Stimulated activated naive CD4-positive, alpha-beta T cell treated with Interleukin-2 at 50 U/mL for 16 hours (primary cell): Measurements from ENCODE around the gene ENDOV.
A peak's percentile ranks its signal among the peaks of the same experiment; 100 is the strongest.

Experiments
- DNase-seq: peaks from one replicate; lab custom pipeline; 2025; lab: John Stamatoyannopoulos, UW

ENDOV gene

GRCh38 chr17:80468242-80468641, 53.3 kb downstream of the ENDOV start:
- no peak for DNase-seq

- no peak for DNase-seq
Measured at GRCh38 chr17:80468781-80469493, 54.0 kb downstream of the ENDOV start.

- DNase-seq, result no peak
Measured at GRCh38 chr17:80469667-80470066, 54.7 kb downstream of the ENDOV start.

- no peak for DNase-seq
Measured at GRCh38 chr17:80470603-80471002, 55.6 kb downstream of the ENDOV start.

GRCh38 chr17:80471922-80472321, 57.0 kb downstream of the ENDOV start:
- DNase-seq, result no peak

- no peak for DNase-seq
Measured at GRCh38 chr17:80472996-80473395, 58.0 kb downstream of the ENDOV start.

GRCh38 chr17:80473701-80474100, 58.7 kb downstream of the ENDOV start:
- no peak for DNase-seq

- DNase-seq, result no peak
Measured at GRCh38 chr17:80474231-80474960, 59.4 kb downstream of the ENDOV start.

GRCh38 chr17:80474961-80475909, 60.3 kb downstream of the ENDOV start:
- DNase-seq, result no peak

GRCh38 chr17:80475910-80476876, 61.2 kb downstream of the ENDOV start, which contains the start of gene NPTX1:
Gene NPTX1 (minus strand): TSS chr17:80476607. CDS start chr17:80476446, 161 bp downstream.
- DNase-seq, result no peak

GRCh38 chr17:80476877-80477646, 62.1 kb downstream of the ENDOV start:
- no peak for DNase-seq

- DNase-seq, result peak; percentile 9
Measured at GRCh38 chr17:80477647-80478478, 62.9 kb downstream of the ENDOV start.

GRCh38 chr17:80478487-80479245, 63.7 kb downstream of the ENDOV start:
- DNase-seq, result no peak

GRCh38 chr17:80479246-80479566, 64.2 kb downstream of the ENDOV start:
- no peak for DNase-seq

- DNase-seq, result no peak
Measured at GRCh38 chr17:80480248-80480647, 65.3 kb downstream of the ENDOV start.

GRCh38 chr17:80481284-80482057, 66.5 kb downstream of the ENDOV start:
- DNase-seq, result no peak

GRCh38 chr17:80482058-80482318, 67.0 kb downstream of the ENDOV start:
- no peak for DNase-seq

- no peak for DNase-seq
Measured at GRCh38 chr17:80482555-80483308, 67.8 kb downstream of the ENDOV start.
